ENCODE measurements around the gene NCOA7. TPM values are rescaled to one million over a fixed set of nuclear protein-coding genes. Genes with fewer than 3 reads are reported as not detected.

NCOA7 gene
- total and polyA plus RNA-seq, 9 of the 15 experiments (the other 6 are each of a cell fraction or from before 2014, with no cell fraction given) = 5.8 to 14.6 (median 9.3) TPM

DNA sequence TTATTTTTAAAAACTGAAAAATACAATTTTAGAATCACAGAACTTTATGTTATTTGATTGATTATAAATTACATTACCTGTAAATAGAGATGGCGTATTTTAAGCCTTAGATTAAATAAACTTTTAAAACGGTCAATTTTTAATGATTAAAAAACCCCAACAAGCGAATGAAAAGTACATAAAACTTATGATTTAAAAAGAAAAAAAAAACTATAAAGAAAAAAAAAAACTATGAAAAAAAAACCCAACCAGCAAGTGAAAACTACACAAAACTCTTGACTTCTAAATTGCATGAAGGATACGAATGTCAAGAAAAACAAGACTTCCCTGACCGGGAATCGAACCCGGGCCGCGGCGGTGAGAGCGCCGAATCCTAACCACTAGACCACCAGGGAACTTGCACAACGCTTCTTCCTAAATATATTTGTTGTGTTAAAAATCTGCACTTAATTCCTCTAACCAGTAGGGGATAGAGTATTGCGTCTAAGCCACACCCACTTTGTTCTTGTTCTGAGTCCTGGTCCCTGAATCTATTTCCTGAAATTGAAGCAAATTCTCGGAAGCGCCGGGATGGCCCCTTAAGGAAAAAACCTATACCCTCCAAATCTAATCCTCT lies 10.7 kb upstream of the NCOA7 start (continued):
- TF ChIP-seq, protein P1, sequence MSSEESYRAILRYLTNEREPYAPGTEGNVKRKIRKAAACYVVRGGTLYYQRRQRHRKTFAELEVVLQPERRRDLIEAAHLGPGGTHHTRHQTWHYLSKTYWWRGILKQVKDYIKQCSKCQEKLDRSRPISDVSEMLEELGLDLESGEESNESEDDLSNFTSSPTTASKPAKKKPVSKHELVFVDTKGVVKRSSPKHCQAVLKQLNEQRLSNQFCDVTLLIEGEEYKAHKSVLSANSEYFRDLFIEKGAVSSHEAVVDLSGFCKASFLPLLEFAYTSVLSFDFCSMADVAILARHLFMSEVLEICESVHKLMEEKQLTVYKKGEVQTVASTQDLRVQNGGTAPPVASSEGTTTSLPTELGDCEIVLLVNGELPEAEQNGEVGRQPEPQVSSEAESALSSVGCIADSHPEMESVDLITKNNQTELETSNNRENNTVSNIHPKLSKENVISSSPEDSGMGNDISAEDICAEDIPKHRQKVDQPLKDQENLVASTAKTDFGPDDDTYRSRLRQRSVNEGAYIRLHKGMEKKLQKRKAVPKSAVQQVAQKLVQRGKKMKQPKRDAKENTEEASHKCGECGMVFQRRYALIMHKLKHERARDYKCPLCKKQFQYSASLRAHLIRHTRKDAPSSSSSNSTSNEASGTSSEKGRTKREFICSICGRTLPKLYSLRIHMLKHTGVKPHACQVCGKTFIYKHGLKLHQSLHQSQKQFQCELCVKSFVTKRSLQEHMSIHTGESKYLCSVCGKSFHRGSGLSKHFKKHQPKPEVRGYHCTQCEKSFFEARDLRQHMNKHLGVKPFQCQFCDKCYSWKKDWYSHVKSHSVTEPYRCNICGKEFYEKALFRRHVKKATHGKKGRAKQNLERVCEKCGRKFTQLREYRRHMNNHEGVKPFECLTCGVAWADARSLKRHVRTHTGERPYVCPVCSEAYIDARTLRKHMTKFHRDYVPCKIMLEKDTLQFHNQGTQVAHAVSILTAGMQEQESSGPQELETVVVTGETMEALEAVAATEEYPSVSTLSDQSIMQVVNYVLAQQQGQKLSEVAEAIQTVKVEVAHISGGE (CRISPR knock-in tag; IDR thresholded peaks at IDR 0.05) = peak in 1 of 3 experiments; percentile 42; a peak in 2 of 6 replicates
- TF ChIP-seq TAF1 (IDR thresholded peaks at IDR 0.05; ENCODE audit: control insufficient read depth, extremely low read depth, insufficient read depth, low read length, severe bottlenecking) (no peak), GATAD2B (IDR thresholded peaks at IDR 0.05; ENCODE audit: borderline replicate concordance) (peak; percentile 50; the same call in 1 of the 2 replicates), ZNF311 (CRISPR knock-in tag; IDR thresholded peaks at IDR 0.05) (no peak), BRCA1 (IDR thresholded peaks at IDR 0.05) (no peak), BRCA1 (CRISPR knock-in tag; IDR thresholded peaks at IDR 0.05) (no peak), ZNF830 (CRISPR knock-in tag; IDR thresholded peaks at IDR 0.05) (no peak), HIVEP1 (CRISPR knock-in tag; IDR thresholded peaks at IDR 0.05) (no peak), ZNF76 (CRISPR knock-in tag; IDR thresholded peaks at IDR 0.05; ENCODE audit: borderline replicate concordance) (no peak), EHMT2 (IDR thresholded peaks at IDR 0.05) (no peak), ZC3H11A (IDR thresholded peaks at IDR 0.05; ENCODE audit: low read depth, low read length) (no peak), L3MBTL2 (IDR thresholded peaks at IDR 0.05) (no peak), ELF1 (tag; IDR thresholded peaks at IDR 0.05) (peak; percentile 80), ETV1 (tag; conservative IDR thresholded peaks at IDR 0.05; ENCODE audit: low read depth) (peak; percentile 30; the same call in 1 of the 2 replicates), SMAD3 (CRISPR knock-in tag; conservative IDR thresholded peaks at IDR 0.05) (no peak)
- TF ChIP-seq, protein P2, sequence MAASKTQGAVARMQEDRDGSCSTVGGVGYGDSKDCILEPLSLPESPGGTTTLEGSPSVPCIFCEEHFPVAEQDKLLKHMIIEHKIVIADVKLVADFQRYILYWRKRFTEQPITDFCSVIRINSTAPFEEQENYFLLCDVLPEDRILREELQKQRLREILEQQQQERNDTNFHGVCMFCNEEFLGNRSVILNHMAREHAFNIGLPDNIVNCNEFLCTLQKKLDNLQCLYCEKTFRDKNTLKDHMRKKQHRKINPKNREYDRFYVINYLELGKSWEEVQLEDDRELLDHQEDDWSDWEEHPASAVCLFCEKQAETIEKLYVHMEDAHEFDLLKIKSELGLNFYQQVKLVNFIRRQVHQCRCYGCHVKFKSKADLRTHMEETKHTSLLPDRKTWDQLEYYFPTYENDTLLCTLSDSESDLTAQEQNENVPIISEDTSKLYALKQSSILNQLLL (CRISPR knock-in tag; IDR thresholded peaks at IDR 0.05; ENCODE audit: borderline replicate concordance) = no peak
- TF ChIP-seq, protein P3, sequence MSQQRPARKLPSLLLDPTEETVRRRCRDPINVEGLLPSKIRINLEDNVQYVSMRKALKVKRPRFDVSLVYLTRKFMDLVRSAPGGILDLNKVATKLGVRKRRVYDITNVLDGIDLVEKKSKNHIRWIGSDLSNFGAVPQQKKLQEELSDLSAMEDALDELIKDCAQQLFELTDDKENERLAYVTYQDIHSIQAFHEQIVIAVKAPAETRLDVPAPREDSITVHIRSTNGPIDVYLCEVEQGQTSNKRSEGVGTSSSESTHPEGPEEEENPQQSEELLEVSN (IDR thresholded peaks at IDR 0.05; ENCODE audit: borderline replicate concordance in 1 of 2, extremely low read depth in 1 of 2, insufficient read depth in 1 of 2, insufficient read length in 1 of 2, low read depth in 1 of 2, low read length in 1 of 2, poor library complexity in 1 of 2, severe bottlenecking in 1 of 2) = no peak
